ENCODE data around the gene TFF1.

Gene TFF1

DNA sequence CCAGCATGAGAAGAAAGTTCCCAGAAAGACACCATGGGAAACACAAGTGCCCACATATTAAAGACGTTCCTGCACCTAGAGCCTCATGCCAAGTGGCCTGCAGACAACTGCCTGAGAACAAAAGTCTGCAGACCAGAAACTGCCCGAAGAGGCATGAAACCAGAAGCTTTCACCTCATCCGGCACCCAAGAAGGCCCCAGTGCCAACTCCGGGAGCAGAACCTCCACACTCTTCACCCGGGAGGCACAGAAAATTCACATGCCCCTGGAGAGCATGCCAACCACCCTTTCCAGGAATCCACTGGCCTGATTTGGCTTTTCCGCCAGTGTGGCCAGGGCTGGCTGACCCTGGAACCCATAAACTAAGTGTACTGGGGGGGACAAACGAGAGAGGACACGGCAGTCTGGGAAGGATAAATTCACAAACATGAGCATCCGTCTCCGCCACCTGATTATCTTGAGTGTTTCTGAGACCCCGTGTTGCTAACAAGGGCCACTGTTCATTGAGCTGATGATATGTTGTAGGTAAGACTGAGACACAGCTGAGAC lies 22.3 kb downstream of the TFF1 start:
- DNase-seq (ENCODE audit: low read depth) = no peak

DNA sequence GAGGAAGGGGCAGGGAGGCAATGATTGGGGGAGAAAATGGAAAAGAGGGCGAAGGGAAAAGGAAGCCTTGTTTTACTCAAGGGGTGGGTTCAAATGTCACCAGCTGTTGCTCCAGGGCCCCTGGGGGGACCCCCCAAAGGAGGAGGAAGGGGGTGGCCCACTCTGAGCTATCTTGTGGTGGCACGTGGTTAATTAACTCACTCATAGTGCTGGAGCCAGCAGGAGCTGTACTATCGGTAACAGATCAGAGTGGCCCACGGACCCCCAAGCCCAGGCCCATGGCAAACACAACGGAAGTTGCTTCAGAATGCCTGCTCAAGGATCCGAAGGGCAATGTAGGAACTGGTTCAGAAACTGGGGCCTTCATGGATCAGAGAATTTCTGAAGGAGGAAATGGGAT lies 22.8 kb downstream of the TFF1 start:
- DNase-seq (ENCODE audit: low read depth) = no peak

DNA sequence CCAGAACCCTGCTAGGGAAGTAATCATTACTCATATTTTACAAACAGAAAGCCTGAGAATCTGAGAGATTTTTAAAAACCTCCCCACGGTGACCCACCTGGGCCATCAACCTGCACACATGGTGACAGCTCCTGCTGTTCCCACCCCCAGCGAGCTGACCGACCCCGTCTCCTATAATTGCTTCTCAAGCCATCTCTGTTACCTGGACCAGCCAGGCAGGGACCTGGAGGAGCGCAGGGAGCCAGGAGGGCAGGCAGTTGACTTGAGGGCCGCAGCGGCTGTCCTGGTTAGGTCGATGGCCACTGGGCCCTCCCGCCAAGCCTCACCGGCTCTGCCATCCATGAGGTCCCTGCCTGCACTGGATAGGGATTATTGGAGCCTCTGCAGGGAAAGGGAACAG lies 23.2 kb downstream of the TFF1 start:
- DNase-seq (ENCODE audit: low read depth) = no peak

DNA sequence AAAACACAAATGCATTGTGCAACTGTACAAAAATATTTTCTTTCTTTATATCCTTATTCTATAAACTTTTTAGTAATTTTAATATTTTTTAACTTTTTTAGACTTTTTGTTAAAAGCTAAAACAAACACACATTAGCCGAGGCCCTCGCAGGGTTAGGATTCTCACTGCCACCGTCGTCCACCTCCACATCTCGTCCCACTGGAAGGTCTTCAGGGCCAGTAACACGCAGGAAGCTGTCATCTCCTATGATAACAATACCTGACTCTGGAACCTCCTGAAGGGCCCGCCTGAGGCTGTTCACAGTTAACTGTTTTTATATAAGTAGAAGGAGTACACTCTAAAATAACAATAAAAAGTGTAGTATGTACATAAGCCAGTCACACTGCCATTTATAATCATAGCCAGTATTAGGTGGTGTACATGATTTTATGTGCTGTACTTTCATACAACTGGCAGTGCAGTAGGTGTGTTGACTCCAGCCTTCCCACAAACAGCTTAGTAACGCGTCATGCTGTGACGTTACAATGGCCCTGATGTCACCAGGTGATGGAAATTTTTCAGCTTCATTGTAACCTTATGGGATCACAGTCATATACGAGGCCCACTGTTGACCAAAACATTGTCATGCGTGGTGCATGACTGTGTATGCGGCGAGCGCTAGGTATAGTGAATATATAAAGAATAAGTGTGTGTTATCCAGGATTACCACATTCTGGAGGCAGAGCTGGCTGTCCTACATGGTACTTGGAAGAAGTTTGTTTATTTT lies 24.4 kb downstream of the TFF1 start:
- DNase-seq (ENCODE audit: low read depth) = no peak

DNA sequence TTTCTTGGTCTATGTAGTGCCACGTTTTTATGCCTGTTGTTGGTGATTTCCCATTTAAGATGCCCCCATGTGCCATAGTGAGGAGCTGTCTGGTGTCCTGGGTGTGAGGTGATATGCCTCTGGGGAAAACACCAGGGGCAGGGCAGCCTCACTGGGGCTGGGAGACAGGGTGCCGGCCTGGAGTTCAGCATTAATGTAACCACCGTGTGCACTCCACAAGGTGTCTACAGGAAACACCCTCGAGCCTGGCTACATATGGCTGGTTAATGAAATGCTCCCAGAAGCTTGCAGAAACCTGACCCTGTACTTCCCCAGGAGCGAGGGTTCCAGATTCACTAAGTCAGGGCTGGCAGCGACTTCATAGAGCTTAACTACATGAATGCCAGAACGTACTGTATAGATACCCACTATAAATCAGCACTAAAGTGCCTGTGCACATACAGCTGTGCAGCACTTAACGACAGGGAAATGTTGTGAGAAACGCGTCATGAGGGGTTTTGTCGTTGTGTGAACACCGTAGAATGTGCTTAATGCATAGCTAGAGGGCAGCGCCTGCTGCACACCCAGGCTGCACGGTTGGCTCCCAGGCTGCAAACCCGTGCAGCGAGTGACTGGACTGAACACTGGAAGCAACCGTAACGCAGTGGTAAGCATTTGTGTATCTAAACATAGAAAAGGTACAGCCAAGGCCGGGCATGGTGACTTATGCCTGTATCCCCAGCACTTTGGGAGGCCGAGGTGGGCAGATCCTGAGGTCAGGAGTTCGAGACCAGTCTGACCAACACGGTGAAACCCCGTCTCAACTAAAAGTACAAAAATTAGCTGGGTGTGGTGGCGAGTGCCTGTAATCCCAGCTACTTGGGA lies 25.9 kb downstream of the TFF1 start:
- no peak for DNase-seq (ENCODE audit: low read depth)

DNA sequence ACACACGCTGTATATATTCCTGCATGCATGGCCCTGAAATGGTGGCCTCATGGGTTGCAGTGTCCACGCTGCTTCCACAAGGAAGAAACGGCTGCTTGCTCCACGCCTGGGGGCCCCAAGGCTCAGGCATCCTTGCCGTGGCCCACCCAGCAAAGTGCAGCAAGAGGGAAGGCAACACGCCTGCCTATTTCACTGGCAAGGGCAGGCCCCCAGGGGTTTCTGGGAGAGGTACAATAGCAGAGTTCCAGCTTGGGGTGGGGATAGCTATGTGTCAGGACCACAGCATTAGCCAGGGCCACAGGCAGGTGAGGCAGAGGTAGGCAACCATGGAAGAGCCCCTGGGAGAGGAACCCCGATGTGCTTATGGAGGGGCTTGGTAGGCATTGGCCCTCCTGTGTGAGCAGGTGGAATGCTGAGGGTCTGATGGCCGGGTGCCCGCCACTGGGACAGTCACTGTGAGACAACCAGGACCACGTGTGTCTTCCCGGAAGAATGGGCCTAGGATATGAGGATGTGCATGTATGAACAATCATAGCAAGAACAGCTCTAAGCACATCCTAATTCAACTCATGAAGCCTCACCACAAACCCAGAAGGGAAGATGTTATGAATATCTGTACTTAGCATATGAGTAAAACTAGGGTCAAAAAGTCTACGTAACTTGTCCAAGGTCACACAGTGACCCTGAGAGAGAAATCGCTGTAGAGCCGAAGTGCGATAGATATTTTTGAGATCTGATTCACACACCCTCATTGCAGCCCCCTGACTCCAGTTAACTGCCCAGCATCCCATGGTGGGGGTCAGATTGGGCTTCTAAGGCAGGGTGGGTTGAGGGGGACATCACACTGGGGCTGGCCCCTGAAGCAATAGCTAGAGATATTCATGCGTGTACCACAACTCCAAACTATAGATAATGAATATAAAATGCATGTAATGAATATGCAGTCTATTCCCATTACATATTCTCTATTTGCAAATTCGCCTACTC lies 27.3 kb downstream of the TFF1 start:
- DNase-seq (ENCODE audit: low read depth) = no peak

DNA sequence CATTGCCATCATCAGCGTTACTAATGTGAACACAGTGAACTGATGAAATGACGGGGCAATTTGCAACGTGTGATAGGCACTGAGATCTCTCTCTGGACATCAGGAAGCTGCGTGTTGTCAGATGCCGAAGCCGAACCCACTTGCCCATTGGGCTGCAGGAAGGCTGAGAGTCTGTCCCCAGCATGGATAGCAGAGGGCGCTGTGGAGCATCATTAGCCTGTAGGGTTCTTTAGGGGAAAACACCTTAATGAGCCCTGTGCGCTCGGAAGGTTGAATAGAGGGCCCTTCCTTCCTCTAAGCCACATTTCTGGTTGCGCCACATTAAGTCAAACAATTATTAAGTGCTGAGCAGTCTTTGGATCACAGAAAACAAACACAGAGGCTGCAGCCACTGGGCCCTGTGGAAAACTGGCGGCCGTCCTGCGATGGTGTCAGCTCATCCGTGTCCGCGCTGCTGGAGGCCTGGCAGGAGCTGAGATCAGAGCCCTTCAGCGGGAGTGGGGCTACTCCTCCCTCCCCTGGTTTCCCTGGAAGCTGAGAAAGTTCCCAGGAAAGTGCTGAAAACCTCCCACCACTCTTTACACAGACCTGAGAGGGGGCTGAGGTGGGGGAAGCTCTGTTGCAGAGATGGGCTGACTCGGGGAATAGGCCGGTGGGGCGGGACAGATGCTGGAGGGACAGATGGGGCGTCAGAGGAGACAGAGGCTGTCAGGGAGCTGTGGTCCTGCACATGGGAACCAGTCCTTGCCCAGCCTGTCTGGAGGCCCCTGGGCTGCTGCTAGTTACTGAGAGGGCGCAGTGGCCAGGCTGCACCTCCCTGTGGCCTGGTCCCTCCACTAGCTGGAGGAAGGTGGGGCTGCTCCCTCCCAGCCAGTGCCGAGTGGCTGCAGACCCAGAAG lies 28.3 kb downstream of the TFF1 start:
- peak; percentile 1 for DNase-seq (ENCODE audit: low read depth)

DNA sequence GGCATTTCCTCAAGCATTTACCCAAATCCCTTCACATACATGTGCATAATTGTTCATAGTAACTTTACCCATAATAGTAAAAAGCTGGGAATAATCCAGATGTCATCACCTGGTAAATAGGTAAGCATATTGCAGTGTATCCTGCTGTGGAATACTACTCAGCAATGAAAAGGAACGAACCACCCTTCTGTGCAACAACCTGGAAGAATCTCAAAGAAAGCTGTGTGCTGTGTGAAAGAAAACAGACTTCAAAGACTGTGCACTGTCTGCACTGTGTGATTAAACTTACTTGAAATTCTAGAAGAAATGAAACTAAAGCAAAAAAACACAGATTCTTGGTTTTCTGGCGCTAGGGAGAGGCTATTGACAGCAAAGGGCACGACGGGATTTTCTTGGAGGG lies 29.1 kb downstream of the TFF1 start:
- no peak for DNase-seq (ENCODE audit: low read depth)

DNA sequence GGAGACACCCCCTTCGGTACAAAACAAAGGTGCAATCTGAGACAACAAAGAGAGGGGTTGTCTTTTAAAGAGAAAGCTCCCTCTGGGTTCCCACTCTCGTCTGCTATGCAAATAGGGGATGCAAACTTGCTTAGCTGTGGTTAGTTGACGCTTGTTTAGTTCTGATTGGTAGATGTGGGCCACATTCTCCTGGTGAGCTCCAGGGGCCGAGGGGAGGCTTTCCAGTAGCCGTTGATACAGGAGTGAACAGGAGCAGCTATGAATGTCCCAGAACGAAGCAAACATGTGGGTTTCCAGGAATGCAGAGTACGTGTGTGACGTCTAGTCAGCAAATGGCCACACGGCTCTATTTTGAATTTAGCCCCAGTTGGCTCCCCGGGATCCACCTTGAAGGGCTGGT lies 30.3 kb downstream of the TFF1 start:
- DNase-seq (ENCODE audit: low read depth) = no peak

DNA sequence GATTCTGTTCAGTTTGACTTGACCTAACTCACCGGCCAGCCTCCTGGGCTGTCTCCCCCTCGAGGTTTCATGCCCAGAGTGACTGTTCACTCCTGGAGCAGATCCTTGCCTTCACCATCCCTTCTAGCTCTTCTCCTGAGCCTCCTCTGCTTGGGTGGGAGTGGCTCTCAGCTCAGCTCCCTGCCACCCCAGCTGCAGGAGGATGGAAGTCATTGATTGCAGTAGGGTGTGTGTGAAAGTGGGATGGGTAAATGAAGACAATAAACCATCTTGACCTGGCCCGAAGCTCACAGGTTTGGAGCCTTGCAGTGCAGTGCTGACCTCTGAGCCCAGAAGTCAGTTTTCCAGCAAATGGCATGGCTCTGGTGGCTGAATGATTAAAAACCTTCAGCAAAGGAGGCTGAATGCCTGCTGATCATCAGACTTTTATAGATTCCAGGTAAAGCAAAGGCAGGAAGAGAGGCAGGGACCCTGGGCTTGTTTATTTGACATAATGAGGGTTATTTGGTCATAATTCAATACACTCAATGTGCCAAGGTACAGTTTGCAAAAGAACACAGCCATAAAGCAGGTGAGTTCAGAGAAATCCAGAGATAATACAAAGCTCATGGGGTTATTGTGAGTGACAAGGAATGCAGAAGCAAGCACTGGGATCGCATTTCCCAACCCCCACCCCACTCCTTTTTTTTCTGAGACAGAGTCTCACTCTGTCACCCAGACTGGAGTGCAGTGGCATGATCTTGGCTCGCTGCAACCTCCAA lies 33.6 kb downstream of the TFF1 start:
- DNase-seq (ENCODE audit: low read depth) = no peak

DNA sequence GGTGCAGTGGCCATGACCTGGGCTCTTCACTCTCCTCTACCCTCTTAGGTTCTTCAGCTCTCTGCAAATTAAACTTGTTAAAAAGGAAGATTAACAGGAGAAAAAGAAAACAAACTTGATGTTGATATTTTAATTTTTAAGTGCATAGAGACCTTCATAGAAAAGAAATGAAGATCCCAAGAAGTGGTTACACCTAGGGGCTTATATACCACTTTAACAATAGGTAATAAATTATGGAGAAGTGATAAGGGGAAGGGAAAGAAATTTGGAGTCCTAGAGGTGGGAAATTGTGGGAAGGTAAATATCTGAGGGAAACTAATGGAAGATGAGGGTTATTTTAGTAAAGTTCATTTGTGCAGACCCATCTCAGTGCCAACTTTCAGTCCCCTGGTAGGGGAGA lies 34.7 kb downstream of the TFF1 start:
- no peak for DNase-seq (ENCODE audit: low read depth)

DNA sequence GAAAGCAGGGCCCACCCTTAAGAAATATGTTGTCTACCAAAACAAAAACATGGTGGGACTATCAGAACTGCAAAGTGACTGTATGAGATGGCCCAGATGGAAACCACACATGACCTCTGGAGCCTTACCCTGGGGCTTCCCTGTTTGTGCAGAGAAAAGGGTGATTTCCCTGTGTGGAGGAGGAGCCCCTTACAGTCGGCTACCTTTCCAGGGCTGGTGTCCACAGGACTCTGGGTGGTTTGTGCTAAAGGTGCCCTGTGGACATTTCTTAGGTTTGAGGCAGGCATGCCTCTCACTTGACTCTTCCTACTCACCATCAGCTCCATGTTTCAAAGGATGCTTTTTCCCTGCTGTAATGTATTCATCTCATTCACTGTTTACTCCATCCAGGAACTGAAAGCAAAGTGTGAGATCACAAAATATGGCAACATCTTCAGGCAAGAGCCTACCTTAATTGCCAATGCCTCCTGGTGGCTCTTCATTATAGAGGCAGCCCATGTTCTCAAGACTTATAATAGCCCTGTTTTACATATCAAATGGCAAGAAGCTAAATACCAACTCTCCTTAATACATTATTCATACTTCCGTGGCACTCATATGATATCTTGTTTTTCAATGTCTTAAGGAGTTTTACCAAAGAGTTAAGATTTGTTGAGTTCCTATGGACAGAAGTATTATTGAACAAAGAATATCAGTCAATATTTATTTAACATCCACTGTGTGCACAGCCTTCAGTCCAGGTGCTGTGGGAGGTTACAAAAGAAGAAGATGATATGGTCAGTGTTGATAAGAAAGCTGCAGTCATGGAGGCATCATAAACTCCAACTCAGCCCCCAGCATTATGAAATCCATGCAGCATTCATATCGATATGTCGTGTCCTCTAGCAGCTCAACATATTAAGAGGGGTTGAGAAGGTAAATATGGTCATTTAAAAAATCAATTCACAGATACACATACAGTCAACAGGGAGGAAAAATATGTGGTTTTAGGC lies 35.7 kb downstream of the TFF1 start:
- no peak for DNase-seq (ENCODE audit: low read depth)

DNA sequence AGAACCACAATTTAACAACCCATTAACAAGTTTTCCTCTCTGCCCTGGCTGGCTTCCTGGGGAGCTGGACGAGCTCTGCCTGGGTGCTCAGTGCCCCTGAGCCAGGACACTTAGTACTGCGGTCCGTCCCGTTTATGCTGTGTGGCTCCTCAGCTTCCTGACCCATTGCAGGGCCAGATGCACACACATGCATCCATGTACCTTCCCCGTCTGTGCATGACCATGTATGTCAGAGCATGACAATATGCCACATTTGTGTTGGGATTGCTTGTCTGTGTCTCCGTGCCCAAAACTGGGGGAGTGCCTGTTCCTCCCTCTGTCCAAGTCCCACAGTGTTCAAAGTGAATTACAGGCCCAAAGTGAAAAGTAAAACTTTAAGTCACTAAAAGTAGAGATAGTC lies 41.4 kb downstream of the TFF1 start:
- no peak for DNase-seq (ENCODE audit: low read depth)

DNA sequence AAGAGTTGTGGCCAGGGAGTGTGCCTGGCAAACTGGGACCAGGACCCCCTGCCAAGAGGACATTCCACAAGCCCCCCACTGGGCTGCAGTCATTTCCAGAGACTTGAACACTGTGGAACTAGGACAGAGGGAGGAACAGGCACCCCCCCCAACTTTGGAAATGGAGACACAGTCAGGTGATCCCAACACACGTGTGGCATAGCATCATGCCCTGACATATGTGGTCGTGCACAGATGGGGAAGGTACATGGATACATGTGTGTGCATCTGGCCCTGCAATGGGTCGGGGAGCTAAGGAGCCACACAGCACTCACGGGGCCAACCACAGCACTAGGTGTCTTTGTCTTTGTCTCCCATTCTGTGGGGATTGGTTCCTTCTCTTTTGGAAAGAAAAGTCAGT lies 44.5 kb downstream of the TFF1 start:
- no peak for DNase-seq (ENCODE audit: low read depth)

DNA sequence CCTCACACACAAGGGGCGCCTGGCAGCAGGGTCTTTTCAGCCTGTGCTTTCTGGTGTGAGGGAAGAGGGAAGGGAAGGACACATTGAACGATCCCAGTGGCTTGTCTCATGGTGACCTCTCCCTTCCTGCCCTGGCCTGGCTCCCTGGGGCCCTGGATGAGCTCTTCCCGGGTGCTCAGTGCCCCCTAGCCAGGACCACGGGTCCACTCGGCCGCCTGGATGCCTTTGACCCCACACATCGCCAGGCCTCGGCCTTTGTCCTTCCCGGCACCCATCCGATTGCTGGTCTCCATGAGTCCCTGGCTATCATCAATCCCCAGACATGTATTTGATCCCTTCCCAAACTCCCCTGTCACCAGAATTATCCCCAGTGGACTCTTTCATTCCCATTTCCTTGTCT lies 45.1 kb downstream of the TFF1 start:
- DNase-seq (ENCODE audit: low read depth) = no peak

DNA sequence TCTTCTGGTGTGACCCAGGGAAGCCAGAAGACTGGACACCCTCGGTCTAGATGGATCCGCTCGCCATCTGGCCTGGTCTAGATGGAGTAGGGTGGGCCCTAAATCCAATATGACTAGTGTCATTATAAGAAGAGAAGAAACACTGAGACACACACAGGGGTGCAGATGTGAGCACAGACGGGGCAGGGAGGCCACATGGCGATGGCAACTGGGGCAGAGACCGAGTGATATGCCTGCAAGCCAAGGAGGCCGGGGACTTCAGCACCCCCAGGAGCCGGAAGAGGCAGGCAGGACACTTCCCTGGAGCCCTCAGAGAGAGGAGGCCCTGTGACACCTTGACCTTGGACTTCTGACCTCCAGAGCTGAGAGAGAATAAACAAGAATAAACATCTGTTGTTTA lies 45.5 kb downstream of the TFF1 start:
- no peak for DNase-seq (ENCODE audit: low read depth)

DNA sequence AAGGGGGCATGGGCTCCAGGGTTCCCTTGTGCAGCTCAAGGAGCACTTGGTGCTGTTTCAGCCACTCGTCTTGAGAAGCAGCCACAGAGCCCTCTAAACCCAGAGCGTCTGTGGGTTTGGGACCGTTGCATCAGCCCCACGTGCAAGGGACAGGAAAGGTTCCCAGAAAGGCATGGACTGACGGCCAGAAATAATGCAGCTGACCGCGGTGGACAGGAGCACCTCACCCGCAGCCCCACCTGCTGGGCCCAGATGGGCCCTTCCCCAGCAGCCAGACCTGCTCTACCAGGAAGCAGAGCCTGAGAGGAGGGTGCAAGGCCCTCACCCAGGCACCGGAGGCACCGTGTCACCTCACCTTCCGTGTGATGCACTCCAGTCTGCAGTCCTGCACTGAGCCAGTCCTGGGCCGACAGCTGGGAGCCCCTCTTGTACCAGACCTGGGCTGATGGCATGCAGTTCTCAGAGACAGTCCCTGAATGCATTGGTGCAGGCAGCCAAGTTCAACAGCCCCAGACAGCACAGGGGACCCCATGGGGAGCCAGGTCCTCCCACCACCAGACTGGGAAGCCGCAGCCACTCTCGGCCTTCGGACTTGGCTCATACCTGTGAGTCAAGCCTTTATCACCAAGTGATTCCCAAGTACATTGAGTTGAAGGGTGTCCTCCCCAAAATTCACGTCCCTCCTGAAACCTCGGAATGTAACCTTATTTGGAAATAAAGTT lies 46.3 kb downstream of the TFF1 start:
- DNase-seq (ENCODE audit: low read depth) = no peak

DNA sequence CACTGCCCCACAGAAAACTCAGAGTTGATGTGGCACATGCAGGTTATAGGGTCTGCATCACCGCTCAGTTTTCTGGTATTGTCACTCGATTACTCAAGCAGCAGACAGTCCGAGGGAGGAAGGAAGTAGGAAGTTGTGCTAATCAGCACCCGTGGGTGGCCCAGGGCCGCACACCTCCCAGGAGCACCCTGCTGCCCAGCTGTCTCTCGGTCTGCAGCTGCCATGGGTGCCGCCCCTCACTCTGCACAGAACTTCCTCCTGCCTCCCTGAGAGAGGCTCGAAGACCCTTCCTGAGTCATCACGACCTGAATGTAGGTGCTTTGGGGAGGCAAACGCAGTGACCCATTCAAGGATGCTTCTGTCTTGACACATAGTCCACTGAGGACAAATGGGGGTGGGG lies 47.0 kb downstream of the TFF1 start:
- no peak for DNase-seq (ENCODE audit: low read depth)

Data from GM04503 (cell line).